Keratinocyte (primary cell): ENCODE measurements around the gene DENND2A. TPM values are rescaled to one million over a fixed set of nuclear protein-coding genes. Genes with fewer than 3 reads are reported as not detected.

Experiments
- DNase-seq: peaks from one replicate; pipeline ENCODE4 v3.0.0-alpha.2; 2011; ENCODE audit warnings: low read depth, missing footprints, low spot score
- FAIRE-seq: peaks from 2 replicates; lab custom pipeline; 2011; peaks lifted over from hg19 to GRCh38; lab: Jason Lieb, UNC
- H2AFZ ChIP-seq: 2 replicates; pipeline ENCODE4 v1.6.0; 2012; ENCODE audit warnings: low read length, control low read depth, inconsistent platforms; ENCODE audit not compliant: control insufficient read depth
- H3K27ac ChIP-seq: 2 replicates; pipeline ENCODE4 v1.5.1; 2011; ENCODE audit warnings: low read length; ENCODE audit not compliant: control insufficient read depth, insufficient read depth
- H3K27me3 ChIP-seq: 3 replicates; pipeline ENCODE4 v1.6.0; 2011; ENCODE audit warnings: low read length; ENCODE audit not compliant: control insufficient read depth, insufficient read depth; ENCODE audit errors: extremely low read depth
- H3K36me3 ChIP-seq, 2 experiments: 2 replicates in 1 of 2; 3 replicates in 1 of 2; pipeline ENCODE4 v1.5.1; 2011; ENCODE audit warnings: low read length in 2 of 2, mild to moderate bottlenecking in 1 of 2; ENCODE audit not compliant: control insufficient read depth in 2 of 2, insufficient read depth in 2 of 2; ENCODE audit errors: extremely low read depth in 1 of 2
- H3K4me1 ChIP-seq: 3 replicates; pipeline ENCODE4 v1.5.1; 2011; ENCODE audit warnings: low read length; ENCODE audit not compliant: control insufficient read depth, insufficient read depth; ENCODE audit errors: extremely low read depth
- H3K4me2 ChIP-seq: 3 replicates; pipeline ENCODE4 v1.6.0; 2011; ENCODE audit warnings: low read depth, low read length; ENCODE audit not compliant: control insufficient read depth, insufficient read depth; ENCODE audit errors: extremely low read depth
- H3K4me3 ChIP-seq, 3 experiments: fragments of 200-600 bp in 1 of 3; sonication (generic) in 1 of 3; 2 replicates in 2 of 3; 3 replicates in 1 of 3; pipeline ENCODE4 v1.5.1; 2011 to 2016; ENCODE audit warnings: low read length in 3 of 3, mild to moderate bottlenecking in 3 of 3, control low read depth in 2 of 3, inconsistent platforms in 1 of 3, low read depth in 1 of 3, mixed read lengths in 1 of 3, mixed run types in 1 of 3, moderate library complexity in 1 of 3; ENCODE audit not compliant: control insufficient read depth in 2 of 3, insufficient read depth in 2 of 3; ENCODE audit errors: extremely low read depth in 1 of 3
- H3K79me2 ChIP-seq: 2 replicates; pipeline ENCODE4 v1.6.0; 2012; ENCODE audit warnings: low read length; ENCODE audit not compliant: control insufficient read depth, insufficient read depth
- H3K9ac ChIP-seq: 3 replicates; pipeline ENCODE4 v1.6.0; 2011; ENCODE audit warnings: low read length; ENCODE audit not compliant: control insufficient read depth, insufficient read depth; ENCODE audit errors: extremely low read depth
- H3K9me1 ChIP-seq: 3 replicates; pipeline ENCODE4 v1.6.0; 2011; ENCODE audit warnings: low read length; ENCODE audit not compliant: control insufficient read depth, insufficient read depth; ENCODE audit errors: extremely low read depth
- H3K9me3 ChIP-seq: 2 replicates; pipeline ENCODE4 v1.5.1; 2012; ENCODE audit warnings: low read depth, low read length; ENCODE audit not compliant: control insufficient read depth
- H4K20me1 ChIP-seq: 3 replicates; pipeline ENCODE4 v1.6.0; 2011; ENCODE audit warnings: low read length; ENCODE audit not compliant: control insufficient read depth, insufficient read depth; ENCODE audit errors: extremely low read depth
- CTCF ChIP-seq, 3 experiments: IDR thresholded peaks in 1 of 3; conservative IDR thresholded peaks in 1 of 3; optimal IDR thresholded peaks in 1 of 3; 2 replicates in 2 of 3; 3 replicates in 1 of 3; pipeline versions ENCODE3 to v1.5.1; 2011; ENCODE audit warnings: low read length in 3 of 3, mild to moderate bottlenecking in 3 of 3, moderate library complexity in 2 of 3, control low read depth in 1 of 3, inconsistent platforms in 1 of 3; ENCODE audit not compliant: insufficient read depth in 2 of 3; ENCODE audit errors: extremely low read depth in 1 of 3
- EZH2 ChIP-seq: IDR thresholded peaks from one replicate; pipeline ENCODE4 v1.6.1; 2012; ENCODE audit warnings: inconsistent platforms, mild to moderate bottlenecking, low read length, moderate library complexity
- dilution Hi-C: fragments of 300-500 bp; cut with MboI; formaldehyde crosslinking; loops from one replicate; pipeline ENCODE4 v1.7.0; 2020; ENCODE audit warnings: low sequenced_read_pairs; ENCODE audit not compliant: extremely low pct_ligation_motif_present
- polyA plus RNA-seq, 5 experiments: library from polyadenylated mRNA; depleted of rRNA in 3 of 5; stranded (reverse) in 3 of 5; stranded (forward) in 1 of 5; unstranded in 1 of 5; fragments of >200 nt; gene quantifications; 1 replicate in 1 of 5; 2 replicates in 3 of 5; 3 replicates in 1 of 5; pipeline versions ENCODE4 v1.2.1 to v1.2.3, GENCODE V29; 2011 to 2012; ENCODE audit warnings: missing spikeins in 2 of 5, low read depth in 1 of 5, low replicate concordance in 1 of 5

Gene DENND2A
- polyA plus RNA-seq, 1 donor (not counting 4 experiments of a cell fraction or from before 2014, with no cell fraction given), result 1.8 TPM

GRCh38 chr7:140669352-140669751 lies 28.7 kb upstream of the DENND2A start:
- no peaks in the 10 kb centered on the region for H3K9me3 ChIP-seq
- FAIRE-seq, result no peak
- dilution Hi-C loops, result no loop called here

GRCh38 chr7:140668641-140669040 lies 28.0 kb upstream of the DENND2A start:
- Histone ChIP-seq H3K4me2 (no peak overlapping the region), H3K9me3 (no peaks in the 10 kb centered on the region), H3K9me1 (no peaks in the 10 kb centered on the region), H3K4me3 (no peak overlapping the region), H3K36me3 (no peaks in the 10 kb centered on the region), H4K20me1 (no peaks in the 10 kb centered on the region), H3K4me1 (peaks cover 7% of the 10 kb centered on the region), H3K27ac (no peak overlapping the region), H2AFZ (no peak overlapping the region), H3K9ac (no peak overlapping the region), H3K27me3 (no peaks in the 10 kb centered on the region), H3K79me2 (no peaks in the 10 kb centered on the region)
- dilution Hi-C loops, result no loop called here
- no peak for DNase-seq
- no peak for TF ChIP-seq CTCF (optimal IDR thresholded peaks at IDR 0.05 in 1 of 3, IDR thresholded peaks at IDR 0.05 in 1 of 3, conservative IDR thresholded peaks at IDR 0.05 in 1 of 3; ENCODE audit: extremely low read depth in 1 of 3, insufficient read depth in 2 of 3, low read length in 3 of 3)
- TF ChIP-seq EZH2, result no peak
- FAIRE-seq, result no peak

More at GRCh38 chr7:140669352-140669751, 28.7 kb upstream of the DENND2A start:
- H3K9me1 ChIP-seq, result no peaks in the 10 kb centered on the region
- DNase-seq, result no peak
- H3K27me3 ChIP-seq, result no peaks in the 10 kb centered on the region
- no peak for TF ChIP-seq CTCF (optimal IDR thresholded peaks at IDR 0.05 in 1 of 3, IDR thresholded peaks at IDR 0.05 in 1 of 3, conservative IDR thresholded peaks at IDR 0.05 in 1 of 3; ENCODE audit: extremely low read depth in 1 of 3, insufficient read depth in 2 of 3, low read length in 3 of 3)
- no peak for TF ChIP-seq EZH2
- H3K27ac ChIP-seq, result no peak overlapping the region
- peaks cover 11% of the 10 kb centered on the region for H3K4me1 ChIP-seq
- no peaks in the 10 kb centered on the region for H3K36me3 ChIP-seq
- no peak overlapping the region for H3K9ac ChIP-seq
- no peak overlapping the region for H3K4me2 ChIP-seq
- no peaks in the 10 kb centered on the region for H3K79me2 ChIP-seq
- no peak overlapping the region for H2AFZ ChIP-seq
- no peaks in the 10 kb centered on the region for H4K20me1 ChIP-seq
- no peak overlapping the region for H3K4me3 ChIP-seq
